Measurements from ENCODE around the gene ACP7.
A peak's percentile ranks its signal among the peaks of the same experiment; 100 is the strongest.

GRCh38 chr19:39104186-39104596, 20.0 kb downstream of the ACP7 start:
- TF ChIP-seq GATA2 (IDR thresholded peaks at IDR 0.05; ENCODE audit: low read depth, low read length) (peak; percentile 69), GATA3 (IDR thresholded peaks at IDR 0.05; ENCODE audit: low read depth, low read length) (no peak)
